HepG2 (cell line): ENCODE data around the gene CRYZL1. TPM values are rescaled to one million over a fixed set of nuclear protein-coding genes. Genes with fewer than 3 reads are reported as not detected.

Experiments used
- ATAC-seq: fragments of 200-7000 bp; cut with Tn5 transposase; 3 replicates; pipeline ENCODE4 v1.9.1; 2020; ENCODE audit warnings: mild to moderate bottlenecking, moderate library complexity
- BruUV-seq: library from RNA; stranded (reverse); fragments of 400-500 nt; replicated peaks from 2 replicates; lab custom pipeline; 2021; lab: Mats Ljungman, UMichigan
- CTCF ChIA-PET: fragments of 300-600 bp; formaldehyde crosslinking; extraction: SDS; loops from one replicate; lab custom pipeline; 2021; ENCODE audit warnings: low total read pairs, inconsistent platforms, low intra/inter-chr PET ratio; lab: Yijun Ruan, JAX
- POLR2A ChIA-PET: fragments of 350-600 bp; sonication (Branson Sonifier 250); formaldehyde crosslinking; loops from one replicate; lab custom pipeline; 2020; ENCODE audit warnings: antibody characterized with exemption, inconsistent platforms; lab: Yijun Ruan, JAX
- DNase-seq: peaks from one replicate; pipeline ENCODE4 v3.0.0-alpha.2; 2015; ENCODE audit warnings: low spot score
- FAIRE-seq: peaks from 3 replicates; lab custom pipeline; 2011; peaks lifted over from hg19 to GRCh38; lab: Jason Lieb, UNC
- H2AFZ ChIP-seq: one replicate; pipeline ENCODE4 v1.6.1; 2011; ENCODE audit warnings: low read length, inconsistent platforms
- H3K27ac ChIP-seq: fragments of 300-600 bp; 3 replicates; pipeline ENCODE4 v1.8.0; 2011; ENCODE audit warnings: mixed run types, mild to moderate bottlenecking, mixed read lengths, low read length, inconsistent platforms; ENCODE audit not compliant: insufficient read depth; ENCODE audit errors: extremely low read length
- H3K27me3 ChIP-seq, 2 experiments: fragments of 200-600 bp in 1 of 2; 2 replicates in 1 of 2; 3 replicates in 1 of 2; pipeline versions ENCODE4 v1.6.0 to v1.8.0; 2011; ENCODE audit warnings: low read length in 2 of 2, mild to moderate bottlenecking in 2 of 2, moderate library complexity in 2 of 2, inconsistent platforms in 1 of 2; ENCODE audit not compliant: insufficient read depth in 2 of 2, control insufficient read depth in 1 of 2
- H3K36me3 ChIP-seq, 2 experiments: fragments of 200-600 bp in 1 of 2; replicated peaks in 1 of 2; 2 replicates in 1 of 2; 3 replicates in 1 of 2; pipeline versions ENCODE4 v1.5.1 to v1.8.0; 2011; ENCODE audit warnings: low read length in 2 of 2, inconsistent platforms in 1 of 2; ENCODE audit not compliant: insufficient read depth in 2 of 2, control insufficient read depth in 1 of 2
- H3K4me1 ChIP-seq: 2 replicates; pipeline ENCODE4 v1.5.1; 2012; ENCODE audit warnings: low read length, inconsistent platforms; ENCODE audit not compliant: insufficient read depth
- H3K4me2 ChIP-seq: 2 replicates; pipeline ENCODE4 v1.6.0; 2011; ENCODE audit warnings: low read depth, low read length, inconsistent platforms
- H3K4me3 ChIP-seq, 3 experiments: fragments of 200-600 bp in 1 of 3; sonication (generic), shearing (Covaris generic) in 1 of 3; replicated peaks in 1 of 3; 2 replicates each; pipeline ENCODE4 v1.5.1; 2011 to 2016; ENCODE audit warnings: low read length in 3 of 3, inconsistent platforms in 2 of 3, low read depth in 2 of 3, mild to moderate bottlenecking in 2 of 3, control low read depth in 1 of 3, mixed read lengths in 1 of 3; ENCODE audit not compliant: insufficient read depth in 1 of 3
- H3K79me2 ChIP-seq: one replicate; pipeline ENCODE4 v1.6.1; 2011; ENCODE audit warnings: low read length, inconsistent platforms; ENCODE audit not compliant: insufficient read depth
- H3K9ac ChIP-seq: 2 replicates; pipeline ENCODE4 v1.6.0; 2011; ENCODE audit warnings: mild to moderate bottlenecking, low read depth, low read length, inconsistent platforms; ENCODE audit not compliant: insufficient read depth
- H3K9me3 ChIP-seq: 2 replicates; pipeline ENCODE4 v1.5.1; 2012; ENCODE audit warnings: mild to moderate bottlenecking, low read length
- H4K20me1 ChIP-seq: 2 replicates; pipeline ENCODE4 v1.6.0; 2011; ENCODE audit warnings: inconsistent platforms, mild to moderate bottlenecking, low read length, moderate library complexity; ENCODE audit not compliant: insufficient read depth
- DDIT3 ChIP-seq: sonication (generic); formaldehyde crosslinking; IDR thresholded peaks from 2 replicates; pipeline ENCODE4 v1.4.0; 2020; ENCODE audit warnings: mild to moderate bottlenecking, missing genetic modification reagents
- FOXA3 ChIP-seq: IDR thresholded peaks from 2 replicates; pipeline ENCODE4 v1.6.1; 2016; ENCODE audit warnings: missing genetic modification reagents, missing compliant biosample characterization
- FOXO4 ChIP-seq: sonication (generic); formaldehyde crosslinking; conservative IDR thresholded peaks from 2 replicates; pipeline ENCODE4 v1.8.1; 2023; ENCODE audit warnings: missing genetic modification reagents
- HIVEP1 ChIP-seq: sonication (generic); formaldehyde crosslinking; IDR thresholded peaks from 2 replicates; pipeline ENCODE4 v1.4.0; 2020; ENCODE audit warnings: mild to moderate bottlenecking, missing genetic modification reagents
- HMGXB4 ChIP-seq, 2 experiments: sonication (generic) in 1 of 2; formaldehyde crosslinking in 1 of 2; IDR thresholded peaks; 2 replicates each; pipeline versions ENCODE4 v1.4.0 to v1.6.1; 2018 to 2020; ENCODE audit warnings: missing genetic modification reagents in 2 of 2, borderline replicate concordance in 1 of 2, low read depth in 1 of 2, mild to moderate bottlenecking in 1 of 2, missing biosample characterization in 1 of 2
- LBX2 ChIP-seq: sonication (generic); formaldehyde crosslinking; IDR thresholded peaks from 2 replicates; pipeline ENCODE4 v1.5.0; 2020; ENCODE audit warnings: missing genetic modification reagents, mild to moderate bottlenecking, borderline replicate concordance
- SALL1 ChIP-seq: sonication (generic); formaldehyde crosslinking; IDR thresholded peaks from 2 replicates; pipeline ENCODE4 v1.8.0; 2022; ENCODE audit warnings: mild to moderate bottlenecking, missing genetic modification reagents
- THAP11 ChIP-seq: IDR thresholded peaks from 2 replicates; pipeline ENCODE4 v1.6.1; 2016; ENCODE audit warnings: missing biosample characterization, missing genetic modification reagents
- ZNF3 ChIP-seq: IDR thresholded peaks from 2 replicates; pipeline ENCODE4 v1.7.0; 2017; ENCODE audit warnings: inconsistent platforms
- ZNF652 ChIP-seq: IDR thresholded peaks from 2 replicates; pipeline ENCODE4 v1.6.1; 2016; ENCODE audit warnings: low read depth, borderline replicate concordance
- WGBS: methylation state at CpG from one replicate; pipeline ENCODE4 v1.1.6; 2017; ENCODE audit warnings: low lambda C conversion rate; 5-methylcytosine and 5-hydroxymethylcytosine counted together
- in situ Hi-C: cut with HindIII; loops from 2 replicates; pipeline ENCODE4 v1.10.0; 2017; ENCODE audit warnings: low pct_unique_long_range_greater_than_20kb; ENCODE audit not compliant: extremely low pct_ligation_motif_present
- intact Hi-C: fragments of 100-400 bp; cut with micrococcal nuclease; formaldehyde crosslinking; loops from one replicate; pipeline ENCODE4 v1.10.0; 2022; ENCODE audit not compliant: unreplicated experiment
- polyA plus RNA-seq, 8 experiments: library from polyadenylated mRNA; depleted of rRNA in 3 of 8; stranded (reverse) in 7 of 8; unstranded in 1 of 8; fragments of >200 nt; fragmentation: Illumina TruSeq in 4 of 8; extraction: Trizol in 4 of 8; gene quantifications; 2 replicates each; pipeline versions ENCODE4 v1.2.1 to v1.2.3, GENCODE V29; 2011 to 2016; ENCODE audit warnings: low read depth in 4 of 8, missing spikeins in 1 of 8, mixed read lengths in 1 of 8; ENCODE audit not compliant: insufficient read depth in 1 of 8
- total RNA-seq, 5 experiments: library from RNA; depleted of rRNA; stranded (reverse); fragments of >200 nt; fragmentation: Illumina TruSeq; extraction: Trizol; gene quantifications; 2 replicates each; pipeline ENCODE4 v1.2.3, GENCODE V29; 2016; ENCODE audit warnings: low read depth in 1 of 5

The CRYZL1 gene
- total and polyA plus RNA-seq, 2 of the 13 experiments (the other 11 are each of a cell fraction or from before 2014, with no cell fraction given), result 20.3 to 27.7 TPM

GRCh38 chr21:33569991-33570390, 71.5 kb downstream of the CRYZL1 start:
- WGBS, result 91% methylated on average over 5 of the region's 5 CpGs
- BruUV-seq, result no TSS peak
- no peak for DNase-seq
- ATAC-seq, result peak; percentile 46
- Histone ChIP-seq H3K9ac (no peak overlapping the region), H3K27me3 (no peaks in the 10 kb centered on the region), H3K4me1 (peaks cover 52% of the 10 kb centered on the region), H4K20me1 (no peaks in the 10 kb centered on the region), H3K4me2 (no peak overlapping the region), H3K36me3 (peaks cover 7 to 30% of the 10 kb centered on the region in 2 experiments), H3K27ac (no peak overlapping the region), H2AFZ (no peak overlapping the region), H3K9me3 (no peaks in the 10 kb centered on the region), H3K79me2 (peaks cover 3% of the 10 kb centered on the region), H3K4me3 (no peak overlapping the region)
- ChIA-PET CTCF (no interaction called here), POLR2A (interaction anchor here (1.4 kb wide), 1 partner anchor 19 kb away, joined by 5 read pairs; the partner anchor contains the start of gene DONSON)
- no peak for FAIRE-seq
- TF ChIP-seq THAP11 (CRISPR knock-in tag) (no peak), SALL1 (CRISPR knock-in tag) (no peak), FOXA3 (CRISPR knock-in tag) (no peak), HMGXB4 (CRISPR knock-in tag; IDR thresholded peaks at IDR 0.05; ENCODE audit: borderline replicate concordance in 1 of 2, low read depth in 1 of 2) (no peak), ZNF3 (CRISPR knock-in tag) (no peak), FOXO4 (CRISPR knock-in tag) (no peak), ZNF652 (CRISPR knock-in tag) (no peak), HIVEP1 (no peak), LBX2 (no peak), DDIT3 (CRISPR knock-in tag) (no peak)
- intact Hi-C loops (no loop called here), in situ Hi-C loops (no loop called here)
